A549 (cell line): ENCODE data around the gene CCDC87.

Experiments
- HOXB13 ChIP-seq: fragments of 250-450 bp; sonication (Bioruptor Pico); IDR thresholded peaks from 2 replicates; pipeline ENCODE4 v1.5.0; 2020; ENCODE audit warnings: low read depth, mild to moderate bottlenecking, moderate library complexity
- JUN ChIP-seq, 2 experiments: fragments of >200 bp; sonication (Bioruptor Twin); formaldehyde crosslinking; IDR thresholded peaks; 2 replicates in 1 of 2; 3 replicates in 1 of 2; pipeline ENCODE4 v1.6.1; 2016 to 2017
- POLR2A ChIP-seq: IDR thresholded peaks from 2 replicates; pipeline ENCODE4 v1.6.1; 2012; ENCODE audit warnings: mild to moderate bottlenecking, low read length
- SMC3 ChIP-seq: fragments of >200 bp; sonication (Bioruptor Twin); formaldehyde crosslinking; IDR thresholded peaks from 3 replicates; pipeline ENCODE4 v1.6.1; 2018; ENCODE audit warnings: inconsistent platforms
- TF ChIP-seq, protein P1 (sequence below): fragments of >200 bp; sonication (Bioruptor Twin); formaldehyde crosslinking; IDR thresholded peaks from 3 replicates; pipeline ENCODE4 v1.5.1; 2016
- TF ChIP-seq, protein P2 (sequence below): fragments of 250-450 bp; sonication (Bioruptor Pico); IDR thresholded peaks from 2 replicates; pipeline ENCODE4 v1.5.0; 2021; ENCODE audit warnings: mild to moderate bottlenecking, moderate library complexity, borderline replicate concordance

- TF ChIP-seq, protein P1, sequence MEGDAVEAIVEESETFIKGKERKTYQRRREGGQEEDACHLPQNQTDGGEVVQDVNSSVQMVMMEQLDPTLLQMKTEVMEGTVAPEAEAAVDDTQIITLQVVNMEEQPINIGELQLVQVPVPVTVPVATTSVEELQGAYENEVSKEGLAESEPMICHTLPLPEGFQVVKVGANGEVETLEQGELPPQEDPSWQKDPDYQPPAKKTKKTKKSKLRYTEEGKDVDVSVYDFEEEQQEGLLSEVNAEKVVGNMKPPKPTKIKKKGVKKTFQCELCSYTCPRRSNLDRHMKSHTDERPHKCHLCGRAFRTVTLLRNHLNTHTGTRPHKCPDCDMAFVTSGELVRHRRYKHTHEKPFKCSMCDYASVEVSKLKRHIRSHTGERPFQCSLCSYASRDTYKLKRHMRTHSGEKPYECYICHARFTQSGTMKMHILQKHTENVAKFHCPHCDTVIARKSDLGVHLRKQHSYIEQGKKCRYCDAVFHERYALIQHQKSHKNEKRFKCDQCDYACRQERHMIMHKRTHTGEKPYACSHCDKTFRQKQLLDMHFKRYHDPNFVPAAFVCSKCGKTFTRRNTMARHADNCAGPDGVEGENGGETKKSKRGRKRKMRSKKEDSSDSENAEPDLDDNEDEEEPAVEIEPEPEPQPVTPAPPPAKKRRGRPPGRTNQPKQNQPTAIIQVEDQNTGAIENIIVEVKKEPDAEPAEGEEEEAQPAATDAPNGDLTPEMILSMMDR, result no peak
- no peak for TF ChIP-seq SMC3
- no peak for TF ChIP-seq HOXB13
- TF ChIP-seq JUN (IDR thresholded peaks at IDR 0.05), result no peak
- TF ChIP-seq POLR2A, result no peak
- TF ChIP-seq, protein P2, sequence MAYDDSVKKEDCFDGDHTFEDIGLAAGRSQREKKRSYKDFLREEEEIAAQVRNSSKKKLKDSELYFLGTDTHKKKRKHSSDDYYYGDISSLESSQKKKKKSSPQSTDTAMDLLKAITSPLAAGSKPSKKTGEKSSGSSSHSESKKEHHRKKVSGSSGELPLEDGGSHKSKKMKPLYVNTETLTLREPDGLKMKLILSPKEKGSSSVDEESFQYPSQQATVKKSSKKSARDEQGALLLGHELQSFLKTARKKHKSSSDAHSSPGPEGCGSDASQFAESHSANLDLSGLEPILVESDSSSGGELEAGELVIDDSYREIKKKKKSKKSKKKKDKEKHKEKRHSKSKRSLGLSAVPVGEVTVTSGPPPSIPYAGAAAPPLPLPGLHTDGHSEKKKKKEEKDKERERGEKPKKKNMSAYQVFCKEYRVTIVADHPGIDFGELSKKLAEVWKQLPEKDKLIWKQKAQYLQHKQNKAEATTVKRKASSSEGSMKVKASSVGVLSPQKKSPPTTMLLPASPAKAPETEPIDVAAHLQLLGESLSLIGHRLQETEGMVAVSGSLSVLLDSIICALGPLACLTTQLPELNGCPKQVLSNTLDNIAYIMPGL, result no peak
Observed at GRCh38 chr11:66543263-66544107, 49.4 kb downstream of the CCDC87 start.
